OCI-LY1 (cell line): ENCODE results near the gene C17orf114.

ENCODE experiments used
- H2AFZ ChIP-seq: fragments of 200-600 bp; sonication (generic), shearing (Covaris generic); 2 replicates; pipeline ENCODE4 v1.6.0; 2014; ENCODE audit warnings: antibody characterized with exemption, mild to moderate bottlenecking, low read length
- H3F3A ChIP-seq: fragments of 200-600 bp; sonication (generic), shearing (Covaris generic); 2 replicates; pipeline ENCODE4 v1.6.0; 2014; ENCODE audit warnings: mild to moderate bottlenecking, antibody characterized with exemption, low read length, moderate library complexity; ENCODE audit not compliant: insufficient read depth
- H3K27ac ChIP-seq: fragments of 200-600 bp; sonication (generic); 2 replicates; pipeline ENCODE4 v1.5.1; 2014; ENCODE audit warnings: low read length, mixed run types, mild to moderate bottlenecking, low read depth; ENCODE audit not compliant: poor library complexity, severe bottlenecking
- H3K27me3 ChIP-seq: fragments of 200-600 bp; sonication (generic); 2 replicates; pipeline ENCODE4 v1.6.0; 2014; ENCODE audit warnings: antibody characterized with exemption, mild to moderate bottlenecking, low read length, moderate library complexity; ENCODE audit not compliant: insufficient read depth
- H3K36me3 ChIP-seq: fragments of 200-600 bp; sonication (generic); 2 replicates; pipeline ENCODE4 v1.6.1; 2014; ENCODE audit warnings: mild to moderate bottlenecking, antibody characterized with exemption, low read length, moderate library complexity, mixed read lengths; ENCODE audit not compliant: insufficient read depth
- H3K4me1 ChIP-seq: fragments of 200-600 bp; sonication (generic); 2 replicates; pipeline ENCODE4 v1.5.1; 2014; ENCODE audit warnings: mild to moderate bottlenecking, low read length, moderate library complexity; ENCODE audit not compliant: insufficient read depth, severe bottlenecking
- H3K4me2 ChIP-seq: fragments of 200-600 bp; sonication (generic), shearing (Covaris generic); 2 replicates; pipeline ENCODE4 v1.6.1; 2014; ENCODE audit warnings: low read length
- H3K4me3 ChIP-seq: fragments of 200-600 bp; sonication (generic); 2 replicates; pipeline ENCODE4 v1.5.1; 2014; ENCODE audit warnings: low read length, low read depth, mild to moderate bottlenecking, mixed read lengths; ENCODE audit not compliant: poor library complexity, severe bottlenecking
- H3K79me2 ChIP-seq: fragments of 200-600 bp; shearing (Covaris generic); 2 replicates; pipeline ENCODE4 v1.6.1; 2016; ENCODE audit warnings: mixed run types, low read length, mixed read lengths; ENCODE audit not compliant: insufficient read depth
- H3K9ac ChIP-seq: fragments of 200-600 bp; sonication (generic), shearing (Covaris generic); 2 replicates; pipeline ENCODE4 v1.6.1; 2014; ENCODE audit warnings: mild to moderate bottlenecking, low read length, mixed read lengths
- H3K9me2 ChIP-seq: fragments of 200-600 bp; sonication (generic), shearing (Covaris generic); 2 replicates; pipeline ENCODE4 v1.6.1; 2014; ENCODE audit warnings: low read depth, mild to moderate bottlenecking, low read length, mixed read lengths
- H3K9me3 ChIP-seq: fragments of 200-600 bp; shearing (Covaris generic); 2 replicates; pipeline ENCODE4 v1.6.1; 2014; ENCODE audit warnings: low read length, mixed read lengths
- H4K20me1 ChIP-seq: fragments of 200-600 bp; sonication (generic), shearing (Covaris generic); 2 replicates; pipeline ENCODE4 v1.6.0; 2016; ENCODE audit warnings: mild to moderate bottlenecking, low read length; ENCODE audit not compliant: insufficient read depth
- CTCF ChIP-seq: fragments of 200-600 bp; sonication (generic), shearing (Covaris generic); IDR thresholded peaks from 2 replicates; pipeline ENCODE4 v1.5.1; 2017; ENCODE audit warnings: mild to moderate bottlenecking, antibody characterized with exemption, low read length, moderate library complexity, mixed read lengths
- EZH2 ChIP-seq: fragments of 200-600 bp; sonication (generic), shearing (Covaris generic); IDR thresholded peaks from 2 replicates; pipeline ENCODE4 v1.8.0; 2017; ENCODE audit warnings: borderline replicate concordance, mixed run types, mild to moderate bottlenecking, antibody characterized with exemption, low read length, moderate library complexity, mixed read lengths

C17orf114 gene

DNA sequence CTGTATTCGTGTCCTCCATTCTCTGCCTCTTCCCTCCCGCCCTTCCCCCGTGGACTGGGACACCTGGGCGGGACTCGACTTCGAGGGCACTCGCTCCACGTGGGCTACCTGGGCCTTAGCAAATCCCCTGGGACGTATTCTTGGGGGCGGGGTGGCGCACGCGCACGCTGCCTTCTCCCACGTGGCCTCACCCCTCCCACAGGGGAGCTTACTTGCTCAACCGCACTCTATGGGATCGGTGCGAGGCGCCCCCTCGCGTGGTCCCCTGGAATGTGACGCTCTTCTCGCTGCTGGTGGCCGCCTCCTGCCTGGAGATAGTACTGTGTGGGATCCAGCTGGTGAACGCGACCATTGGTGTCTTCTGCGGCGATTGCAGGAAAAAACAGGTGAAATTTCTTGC, 19.5 kb downstream of the C17orf114 start:
- Histone ChIP-seq H4K20me1 (no peaks in the 10 kb centered on the region), H3K27ac (no peak overlapping the region), H3K4me2 (no peak overlapping the region), H2AFZ (no peak overlapping the region), H3K9me2 (no peaks in the 10 kb centered on the region), H3K36me3 (no peaks in the 10 kb centered on the region), H3K9ac (no peak overlapping the region), H3F3A (no peaks in the 10 kb centered on the region), H3K9me3 (no peaks in the 10 kb centered on the region), H3K4me3 (no peak overlapping the region), H3K27me3 (0 out of 2 replicates have a peak, but pooled peaks cover 11% of the 10 kb centered on the region), H3K79me2 (no peaks in the 10 kb centered on the region), H3K4me1 (no peaks in the 10 kb centered on the region)
- TF ChIP-seq EZH2 (no peak), CTCF (no peak)

DNA sequence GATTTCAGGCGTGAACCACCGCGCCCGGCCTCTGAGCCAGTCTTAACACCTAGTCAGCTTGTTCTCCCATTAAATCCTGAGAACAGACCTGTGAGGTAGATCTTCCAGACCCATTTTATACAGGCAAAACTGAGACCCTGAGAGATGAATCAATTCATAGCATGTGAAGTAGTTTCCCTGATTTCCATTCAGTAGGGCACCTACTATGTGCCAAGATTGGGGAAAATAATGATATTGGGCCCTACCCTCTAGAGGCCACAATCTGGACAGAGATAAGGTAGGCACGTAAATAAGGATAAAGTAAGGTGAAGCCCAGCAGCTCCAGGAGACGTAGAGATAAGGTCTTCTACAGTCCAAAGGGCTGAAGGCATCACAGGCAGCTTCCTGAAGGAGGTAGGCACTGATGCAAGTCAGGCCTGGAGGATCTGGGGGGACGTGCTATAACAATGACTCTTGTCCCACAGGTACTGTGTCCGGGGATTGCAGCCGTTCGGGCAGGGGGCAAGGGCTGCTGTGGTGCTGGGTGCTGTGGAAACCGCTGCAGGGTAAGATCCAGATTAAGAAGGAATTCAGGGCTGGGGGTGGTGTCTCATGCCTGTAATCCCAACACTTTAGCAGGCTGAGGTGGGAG, 21.7 kb downstream of the C17orf114 start:
- H3K9ac ChIP-seq, result no peak overlapping the region
- H3K4me1 ChIP-seq, result no peaks in the 10 kb centered on the region
- no peak overlapping the region for H3K4me3 ChIP-seq
- H3K27me3 ChIP-seq, result peaks cover 19% of the 10 kb centered on the region; the same call in 1 of the 2 replicates
- H3F3A ChIP-seq, result no peaks in the 10 kb centered on the region
- no peak overlapping the region for H2AFZ ChIP-seq
- no peak overlapping the region for H3K27ac ChIP-seq
- H3K79me2 ChIP-seq, result no peaks in the 10 kb centered on the region
- TF ChIP-seq EZH2, result no peak
- no peak for TF ChIP-seq CTCF
- H3K9me3 ChIP-seq, result no peaks in the 10 kb centered on the region
- H3K4me2 ChIP-seq, result no peak overlapping the region
- H4K20me1 ChIP-seq, result no peaks in the 10 kb centered on the region
- H3K36me3 ChIP-seq, result no peaks in the 10 kb centered on the region
- no peaks in the 10 kb centered on the region for H3K9me2 ChIP-seq

DNA sequence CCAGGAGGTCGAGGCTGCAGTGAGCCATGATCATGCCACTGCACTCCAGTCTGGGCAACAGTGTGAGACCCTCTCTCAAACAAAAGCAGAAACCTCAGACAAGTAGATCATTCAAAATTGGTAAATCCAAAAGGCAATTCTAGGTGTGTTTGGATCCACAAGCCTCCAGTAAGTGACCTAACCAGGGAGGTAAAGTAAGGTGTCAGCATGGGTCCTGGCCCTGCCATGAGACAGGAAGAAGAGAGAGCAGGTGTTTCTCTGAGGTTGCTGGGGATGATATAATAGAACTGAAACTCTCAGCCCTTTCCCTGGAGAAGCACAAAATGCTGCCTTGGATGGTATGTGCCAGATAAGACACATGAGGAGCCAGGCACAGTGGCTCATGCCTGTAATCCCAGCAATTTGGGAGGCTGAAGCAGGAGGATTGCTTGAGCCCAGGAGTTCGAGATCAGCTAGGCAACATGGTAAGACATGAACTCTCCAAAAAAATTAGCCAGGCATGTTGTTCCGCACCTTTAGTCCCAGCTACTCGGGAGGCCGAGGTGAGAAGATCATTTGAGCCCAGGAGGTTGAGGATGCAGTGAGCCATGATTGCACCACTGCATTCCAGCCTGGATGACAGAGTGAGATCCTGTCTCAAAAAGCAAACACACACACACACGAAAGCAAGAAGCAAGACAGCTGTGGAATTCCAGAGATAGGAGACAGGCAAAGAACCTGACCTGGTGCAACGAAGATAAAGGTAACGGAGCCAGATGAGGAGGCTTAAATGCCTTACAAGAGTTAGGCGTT, 24.0 kb downstream of the C17orf114 start:
- Histone ChIP-seq H4K20me1 (no peaks in the 10 kb centered on the region), H3K4me2 (no peak overlapping the region), H3K36me3 (no peaks in the 10 kb centered on the region), H3K27me3 (peaks cover 19% of the 10 kb centered on the region; the same call in 1 of the 2 replicates), H3K27ac (no peak overlapping the region), H3K9me2 (no peaks in the 10 kb centered on the region), H3K9ac (no peak overlapping the region), H3K9me3 (no peaks in the 10 kb centered on the region), H3K4me1 (no peaks in the 10 kb centered on the region), H2AFZ (no peak overlapping the region), H3K79me2 (no peaks in the 10 kb centered on the region), H3F3A (no peaks in the 10 kb centered on the region), H3K4me3 (no peak overlapping the region)
- TF ChIP-seq CTCF, result no peak
- no peak for TF ChIP-seq EZH2
